GM23248 (cell line): Measurements from ENCODE around the gene UQCRHL. TPM values are rescaled to one million over a fixed set of nuclear protein-coding genes. Genes with fewer than 3 reads are reported as not detected.

ENCODE experiments used
- DNase-seq: peaks from one replicate; pipeline ENCODE4 v3.0.0-alpha.2; 2015
- H2AFZ ChIP-seq: fragments of 200-600 bp; sonication (generic); 2 replicates; pipeline ENCODE4 v1.6.1; 2016; ENCODE audit warnings: antibody characterized with exemption
- H3F3A ChIP-seq: fragments of 200-600 bp; sonication (generic); 2 replicates; pipeline ENCODE4 v1.6.1; 2016; ENCODE audit warnings: mild to moderate bottlenecking, antibody characterized with exemption, mixed run types; ENCODE audit not compliant: insufficient read depth
- H3K27ac ChIP-seq: fragments of 200-600 bp; sonication (generic); 2 replicates; pipeline ENCODE4 v1.5.1; 2016; ENCODE audit warnings: mild to moderate bottlenecking
- H3K27me3 ChIP-seq: fragments of 200-600 bp; sonication (generic); replicated peaks from 2 replicates; pipeline ENCODE4 v1.6.1; 2016; ENCODE audit warnings: mild to moderate bottlenecking; ENCODE audit not compliant: insufficient read depth
- H3K36me3 ChIP-seq: fragments of 200-600 bp; sonication (generic); 2 replicates; pipeline ENCODE4 v1.6.1; 2016; ENCODE audit warnings: low read depth, mild to moderate bottlenecking
- H3K4me1 ChIP-seq: fragments of 200-600 bp; sonication (generic); 2 replicates; pipeline ENCODE4 v1.6.1; 2016; ENCODE audit warnings: mild to moderate bottlenecking; ENCODE audit not compliant: insufficient read depth
- H3K4me2 ChIP-seq: fragments of 200-600 bp; sonication (generic); one replicate; pipeline ENCODE4 v1.6.1; 2016; ENCODE audit warnings: mild to moderate bottlenecking; ENCODE audit not compliant: unreplicated experiment
- H3K4me3 ChIP-seq: fragments of 200-600 bp; sonication (generic); 2 replicates; pipeline ENCODE4 v1.5.1; 2016; ENCODE audit warnings: mild to moderate bottlenecking
- H3K79me2 ChIP-seq: fragments of 200-600 bp; sonication (generic); 2 replicates; pipeline ENCODE4 v1.6.1; 2016; ENCODE audit warnings: mild to moderate bottlenecking; ENCODE audit not compliant: insufficient read depth
- H3K9ac ChIP-seq: fragments of 200-600 bp; sonication (generic); 2 replicates; pipeline ENCODE4 v1.6.1; 2016; ENCODE audit warnings: mild to moderate bottlenecking
- H3K9me2 ChIP-seq: fragments of 200-600 bp; sonication (generic); 2 replicates; pipeline ENCODE4 v1.6.1; 2016; ENCODE audit warnings: mixed run types, mild to moderate bottlenecking, moderate library complexity; ENCODE audit not compliant: insufficient read depth
- H3K9me3 ChIP-seq: fragments of 200-600 bp; sonication (generic); one replicate; pipeline ENCODE4 v1.6.1; 2017; ENCODE audit warnings: low read depth
- H4K20me1 ChIP-seq: fragments of 200-600 bp; sonication (generic); 2 replicates; pipeline ENCODE4 v1.6.0; 2016; ENCODE audit not compliant: insufficient read depth
- EZH2 ChIP-seq: fragments of 200-600 bp; sonication (generic); IDR thresholded peaks from 2 replicates; pipeline ENCODE4 v1.6.1; 2018; ENCODE audit warnings: antibody characterized with exemption, mild to moderate bottlenecking; ENCODE audit not compliant: insufficient read depth, poor library complexity, severe bottlenecking
- EZH2phosphoT487 ChIP-seq: fragments of 200-600 bp; sonication (generic); IDR thresholded peaks from 2 replicates; pipeline ENCODE4 v1.6.1; 2018; ENCODE audit warnings: antibody characterized with exemption, moderate library complexity, mild to moderate bottlenecking, low read depth; ENCODE audit not compliant: insufficient read depth
- WGBS, 2 experiments: methylation state at CpG; one replicate each; pipeline ENCODE4 v1.1.6; 2015 to 2017; ENCODE audit warnings: low lambda C conversion rate in 2 of 2, low coverage in 1 of 2; ENCODE audit errors: missing lambda C conversion rate in 2 of 2; 5-methylcytosine and 5-hydroxymethylcytosine counted together
- in situ Hi-C: fragments of 300-500 bp; cut with MboI; formaldehyde crosslinking; loops from 2 replicates; pipeline ENCODE4 v1.15.0; 2020
- polyA plus RNA-seq: library from polyadenylated mRNA; unstranded; fragments of >200 nt; fragmentation: Nextera tagmentation; extraction: Ambion mirVana; gene quantifications from 2 replicates; pipeline ENCODE4 v1.2.1, GENCODE V29; 2016
- total RNA-seq: library from RNA; depleted of rRNA; stranded (reverse); fragments of >200 nt; shearing (Covaris generic); gene quantifications from 2 replicates; pipeline ENCODE4 v1.2.3, GENCODE V29; 2014

UQCRHL gene
- total and polyA plus RNA-seq, 2 experiments from 2014 or later: 0.32 to 0.60 TPM

- H3K9me3 ChIP-seq: no peaks in the 10 kb centered on the region
- TF ChIP-seq EZH2: no peak
- no peak for TF ChIP-seq EZH2phosphoT487
- H4K20me1 ChIP-seq: no peaks in the 10 kb centered on the region
- H3K9me2 ChIP-seq: no peaks in the 10 kb centered on the region
- peaks cover 26% of the 10 kb centered on the region for H3K4me1 ChIP-seq
- peak overlapping the region; percentile 96 for H3K27ac ChIP-seq
- no peaks in the 10 kb centered on the region for H3K27me3 ChIP-seq
- no peaks in the 10 kb centered on the region for H3K36me3 ChIP-seq
- DNase-seq: peak; percentile 26
- no peak overlapping the region for H2AFZ ChIP-seq
- peaks cover 96% of the 10 kb centered on the region for H3K79me2 ChIP-seq
- 73% methylated on average over 16 of the region's 16 CpGs for WGBS, 2 experiments
- H3K4me3 ChIP-seq: peak overlapping the region; percentile 89; the same call in 1 of the 2 replicates
- H3K4me2 ChIP-seq: peak overlapping the region; percentile 97
- H3K9ac ChIP-seq: peak overlapping the region; percentile 96
- in situ Hi-C loops: no loop called here
- H3F3A ChIP-seq: peaks cover 30% of the 10 kb centered on the region
These were observed 44.0 kb upstream of the UQCRHL start for GRCh38 chr1:15851210-15852035.

- H3K4me1 ChIP-seq: peaks cover 28% of the 10 kb centered on the region
- in situ Hi-C loops: no loop called here
- peaks cover 96% of the 10 kb centered on the region for H3K79me2 ChIP-seq
- H3F3A ChIP-seq: peaks cover 30% of the 10 kb centered on the region
- H3K36me3 ChIP-seq: no peaks in the 10 kb centered on the region
- peak overlapping the region; percentile 97 for H3K4me2 ChIP-seq
- peak overlapping the region; percentile 96 for H3K9ac ChIP-seq
- no peak for TF ChIP-seq EZH2phosphoT487
- TF ChIP-seq EZH2: no peak
- no peaks in the 10 kb centered on the region for H4K20me1 ChIP-seq
- peak overlapping the region; percentile 89 for H3K4me3 ChIP-seq
- no peaks in the 10 kb centered on the region for H3K27me3 ChIP-seq
- H3K27ac ChIP-seq: peak overlapping the region; percentile 96
- H3K9me3 ChIP-seq: no peaks in the 10 kb centered on the region
- no peaks in the 10 kb centered on the region for H3K9me2 ChIP-seq
- WGBS, 2 experiments: 24 to 27% methylated on average over 2 of the region's 2 CpGs
- peak; percentile 22 for DNase-seq
- H2AFZ ChIP-seq: no peak overlapping the region
These were observed 43.1 kb upstream of the UQCRHL start for GRCh38 chr1:15850471-15851001.

- DNase-seq: peak; percentile 84
- Histone ChIP-seq H3K4me3 (peak overlapping the region; percentile 89), H3K4me2 (peak overlapping the region; percentile 97), H3K9me2 (no peaks in the 10 kb centered on the region), H2AFZ (peak overlapping the region; percentile 43), H3K9ac (peak overlapping the region; percentile 96), H3F3A (peaks cover 30% of the 10 kb centered on the region), H3K9me3 (no peaks in the 10 kb centered on the region), H3K27ac (peak overlapping the region; percentile 96), H3K27me3 (no peaks in the 10 kb centered on the region), H3K36me3 (no peaks in the 10 kb centered on the region), H3K79me2 (peaks cover 96% of the 10 kb centered on the region), H4K20me1 (no peaks in the 10 kb centered on the region), H3K4me1 (peaks cover 28% of the 10 kb centered on the region)
- WGBS, 2 experiments: 1 to 2% methylated on average over 16 of the region's 16 CpGs
- TF ChIP-seq EZH2phosphoT487: no peak
- TF ChIP-seq EZH2: no peak
- in situ Hi-C loops: no loop called here
These were observed 42.4 kb upstream of the UQCRHL start for GRCh38 chr1:15849775-15850324.

- peaks cover 30% of the 10 kb centered on the region for H3F3A ChIP-seq
- in situ Hi-C loops: no loop called here
- WGBS, 2 experiments: 1 to 2% methylated on average over 34 to 44 of the region's 44 CpGs
- peak overlapping the region; percentile 89 for H3K4me3 ChIP-seq
- H3K4me2 ChIP-seq: peak overlapping the region; percentile 97
- peak overlapping the region; percentile 96 for H3K27ac ChIP-seq
- TF ChIP-seq EZH2phosphoT487 (no peak), EZH2 (no peak)
- no peaks in the 10 kb centered on the region for H3K27me3 ChIP-seq
- H3K36me3 ChIP-seq: no peaks in the 10 kb centered on the region
- peak overlapping the region; percentile 43 for H2AFZ ChIP-seq
- peak; percentile 93 for DNase-seq
- peaks cover 29% of the 10 kb centered on the region for H3K4me1 ChIP-seq
- peak overlapping the region; percentile 96 for H3K9ac ChIP-seq
- peaks cover 91% of the 10 kb centered on the region for H3K79me2 ChIP-seq
- no peaks in the 10 kb centered on the region for H3K9me3 ChIP-seq
- no peaks in the 10 kb centered on the region for H3K9me2 ChIP-seq
- H4K20me1 ChIP-seq: no peaks in the 10 kb centered on the region
These were observed 41.7 kb upstream of the UQCRHL start for GRCh38 chr1:15848929-15849774.
